GM19351 (cell line): ENCODE results near the gene EXOC7.
A peak's percentile ranks its signal among the peaks of the same experiment; 100 is the strongest.

Experiments used
- ATAC-seq: cut with Tn5 transposase; IDR thresholded peaks from one replicate; pipeline ENCODE4 v1.9.1; 2021; ENCODE audit warnings: mild to moderate bottlenecking, moderate library complexity; ENCODE audit not compliant: unreplicated experiment

The EXOC7 gene, protein sequence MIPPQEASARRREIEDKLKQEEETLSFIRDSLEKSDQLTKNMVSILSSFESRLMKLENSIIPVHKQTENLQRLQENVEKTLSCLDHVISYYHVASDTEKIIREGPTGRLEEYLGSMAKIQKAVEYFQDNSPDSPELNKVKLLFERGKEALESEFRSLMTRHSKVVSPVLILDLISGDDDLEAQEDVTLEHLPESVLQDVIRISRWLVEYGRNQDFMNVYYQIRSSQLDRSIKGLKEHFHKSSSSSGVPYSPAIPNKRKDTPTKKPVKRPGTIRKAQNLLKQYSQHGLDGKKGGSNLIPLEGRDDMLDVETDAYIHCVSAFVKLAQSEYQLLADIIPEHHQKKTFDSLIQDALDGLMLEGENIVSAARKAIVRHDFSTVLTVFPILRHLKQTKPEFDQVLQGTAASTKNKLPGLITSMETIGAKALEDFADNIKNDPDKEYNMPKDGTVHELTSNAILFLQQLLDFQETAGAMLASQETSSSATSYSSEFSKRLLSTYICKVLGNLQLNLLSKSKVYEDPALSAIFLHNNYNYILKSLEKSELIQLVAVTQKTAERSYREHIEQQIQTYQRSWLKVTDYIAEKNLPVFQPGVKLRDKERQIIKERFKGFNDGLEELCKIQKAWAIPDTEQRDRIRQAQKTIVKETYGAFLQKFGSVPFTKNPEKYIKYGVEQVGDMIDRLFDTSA

DNA sequence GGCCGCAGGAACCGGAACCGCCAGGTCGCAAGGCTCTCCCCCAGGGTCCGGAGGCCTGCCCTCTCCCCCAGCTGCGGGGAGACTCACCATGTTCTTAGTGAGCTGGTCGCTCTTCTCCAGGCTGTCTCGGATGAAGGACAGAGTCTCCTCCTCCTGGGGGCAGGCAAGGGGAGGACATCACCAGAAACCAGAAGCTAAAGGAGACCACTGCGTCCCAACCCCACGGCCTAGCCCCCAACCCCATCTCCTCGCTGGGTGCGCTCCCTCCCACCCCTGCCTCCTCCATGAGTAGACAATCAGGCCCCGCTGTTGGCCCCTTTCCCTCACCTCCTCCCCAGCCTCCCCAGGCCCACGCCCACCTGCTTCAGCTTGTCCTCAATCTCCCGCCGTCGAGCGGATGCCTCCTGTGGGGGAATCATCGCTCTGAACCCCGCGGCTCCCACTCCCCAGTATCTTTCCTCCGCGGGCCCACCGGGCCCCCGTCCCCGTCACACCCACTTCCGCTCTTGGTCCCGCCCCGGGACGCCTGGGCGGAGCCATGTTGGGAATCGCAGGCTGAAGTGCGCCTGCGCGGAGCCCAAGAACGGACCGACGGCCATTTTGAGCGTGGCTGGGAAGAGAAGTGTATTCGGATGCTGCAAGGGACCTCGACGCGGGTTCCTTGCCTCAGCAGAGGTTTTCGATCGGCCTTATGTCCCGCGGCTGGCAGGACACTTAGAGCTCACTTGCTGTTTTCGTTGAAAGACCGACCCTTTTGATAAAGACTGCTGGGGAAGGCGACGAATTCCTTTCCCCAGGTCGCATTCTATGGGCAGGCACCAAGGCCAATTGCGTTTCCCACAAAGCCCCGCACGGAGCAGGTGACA, at the start of gene EXOC7:
EXOC7 (minus strand) TSS at position 514 of the 866 bp plus-strand sequence; CDS start at position 419, 95 bp downstream.
- ATAC-seq, result no peak

DNA sequence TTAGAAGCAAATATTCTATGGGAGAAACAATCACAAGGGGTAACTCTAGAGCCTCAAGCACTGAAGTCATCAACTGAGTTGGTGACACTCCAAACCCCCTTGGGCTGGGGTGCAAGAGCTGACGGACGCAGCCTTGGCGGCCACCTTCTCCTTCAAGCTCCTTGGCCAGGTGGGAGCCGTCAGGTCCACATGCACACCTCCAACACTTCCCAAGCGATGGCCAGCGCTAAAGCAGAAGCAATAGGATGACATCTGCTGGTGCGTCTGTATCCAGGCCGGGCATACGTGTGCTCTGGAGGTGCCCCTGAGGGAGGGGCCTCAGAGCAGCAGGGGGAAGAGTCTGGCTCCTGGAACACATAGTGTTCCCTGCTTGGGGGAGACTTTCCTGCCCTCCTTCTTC, 49.6 kb upstream of the EXOC7 start:
- ATAC-seq, result no peak

DNA sequence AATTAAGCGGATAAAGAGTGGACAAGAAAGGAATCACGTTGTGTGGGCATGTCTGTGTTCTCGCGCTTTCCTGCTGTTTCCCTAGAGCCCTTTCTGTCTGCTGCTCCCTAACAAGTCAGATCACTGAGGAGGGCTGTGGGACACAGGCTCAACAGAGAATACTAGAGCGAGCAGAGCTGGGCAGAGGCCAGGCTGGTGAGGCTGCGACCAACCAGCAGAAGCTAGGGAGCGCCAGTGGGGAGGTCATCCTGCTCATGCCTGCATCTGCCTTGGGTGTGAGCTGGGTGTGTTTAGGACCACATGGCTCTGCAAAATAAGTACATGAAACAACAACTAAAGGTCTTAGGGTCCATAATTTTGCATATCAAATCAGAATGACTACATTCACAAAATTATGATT, 49.0 kb upstream of the EXOC7 start:
- ATAC-seq, result no peak

DNA sequence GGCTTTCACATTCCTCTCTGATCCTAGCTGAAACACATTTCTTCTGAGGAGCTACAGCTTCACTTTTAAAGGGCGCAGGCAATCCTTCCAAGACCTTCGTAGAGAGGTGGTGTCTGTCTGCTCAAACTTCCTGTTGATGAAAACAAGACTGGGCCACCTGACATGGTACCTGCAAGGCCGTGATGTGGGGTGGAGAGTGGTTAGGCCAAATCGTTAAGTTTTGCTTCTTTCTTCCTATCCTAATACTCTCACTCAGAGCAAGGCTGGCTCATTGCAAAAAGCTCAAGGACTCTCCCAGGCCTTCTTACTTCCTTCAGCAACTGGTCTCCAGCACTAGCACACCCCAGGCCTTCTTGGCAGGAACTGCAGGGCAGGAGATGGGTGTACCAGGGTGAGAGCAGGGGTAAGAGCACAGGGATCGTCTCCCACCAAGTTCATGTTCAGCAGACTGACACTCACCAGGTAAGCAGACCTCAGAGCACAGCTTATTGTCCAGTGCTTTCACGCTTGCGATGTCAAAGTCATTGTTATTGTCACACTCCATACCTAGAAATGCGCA, 48.4 kb upstream of the EXOC7 start:
- no peak for ATAC-seq

DNA sequence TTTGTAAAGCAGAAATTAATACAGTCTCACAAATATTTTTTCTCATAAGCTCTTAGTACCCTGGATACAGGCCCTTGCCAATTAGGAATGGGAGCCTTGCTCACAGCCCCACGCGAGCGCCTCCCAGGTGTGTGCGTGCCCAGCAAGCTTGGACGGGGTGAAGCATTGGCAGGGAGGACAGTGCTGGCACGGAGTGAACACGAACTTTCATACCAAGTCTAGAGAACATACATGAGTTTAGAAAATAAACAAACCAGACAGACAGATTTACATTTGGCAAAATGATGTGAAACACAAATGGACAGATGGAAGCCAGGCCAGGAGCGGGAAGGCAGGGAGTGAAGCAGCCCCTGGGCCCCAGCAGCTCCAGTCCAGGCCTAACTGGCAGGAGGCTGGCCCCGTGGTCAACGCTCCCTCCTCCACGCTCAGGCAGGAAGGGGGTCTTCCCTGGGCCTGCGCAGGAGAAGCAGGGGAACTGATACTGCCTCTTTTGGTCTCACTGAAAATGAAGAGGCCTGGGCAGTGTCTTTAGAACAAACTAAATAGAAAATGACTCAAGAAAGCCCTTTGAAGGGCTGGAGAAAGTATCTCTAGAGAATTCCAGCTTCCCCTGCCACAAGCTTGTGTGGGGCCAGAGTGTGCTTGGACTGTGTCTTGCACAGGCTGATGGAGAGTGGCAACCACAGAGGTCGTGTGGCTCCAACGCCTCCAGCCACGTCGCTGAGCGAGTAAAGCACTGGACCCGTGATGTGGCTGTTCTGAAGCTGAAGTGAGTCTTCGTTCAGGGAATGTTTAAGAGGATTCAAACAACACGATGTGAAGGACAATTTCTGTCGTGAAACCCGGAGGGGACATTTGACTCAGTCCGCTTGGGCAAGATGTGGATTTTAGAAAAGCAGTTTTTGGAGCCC, 47.4 kb upstream of the EXOC7 start:
- ATAC-seq, result no peak

DNA sequence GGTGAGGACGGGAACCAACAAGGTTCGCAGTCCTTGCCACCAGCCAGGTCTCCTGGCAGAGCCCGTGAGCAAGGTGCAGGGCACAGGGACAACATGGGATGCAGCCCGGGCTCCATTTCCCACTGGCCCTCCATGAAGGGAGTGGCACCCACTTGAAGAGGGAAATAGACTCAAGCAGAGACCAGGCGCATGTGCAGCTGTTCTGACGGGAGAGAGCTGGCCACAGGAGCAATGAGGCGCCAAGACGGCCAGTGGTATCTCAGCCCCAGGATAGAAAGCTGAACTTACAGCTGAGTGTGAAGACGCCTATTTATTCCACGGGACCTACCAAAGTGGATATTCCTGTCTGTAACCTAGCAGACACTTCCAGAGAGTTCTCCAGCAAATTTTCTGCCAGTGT, 45.6 kb upstream of the EXOC7 start:
- no peak for ATAC-seq

DNA sequence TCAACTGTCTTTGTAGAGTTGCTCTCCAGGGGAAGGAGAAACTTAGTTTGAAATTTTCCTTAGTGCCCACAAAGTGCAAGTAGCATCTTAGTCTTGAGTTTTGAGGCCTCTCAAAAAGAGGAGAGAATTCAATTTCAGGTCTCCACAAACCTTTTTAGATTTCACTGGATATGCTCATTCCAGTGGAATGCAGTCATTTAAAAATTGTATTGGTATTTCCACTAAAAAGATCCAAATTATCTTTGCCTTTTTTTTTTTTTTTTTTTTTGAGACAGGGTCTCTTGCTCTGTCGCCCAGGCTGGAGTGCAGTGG, 44.4 kb upstream of the EXOC7 start:
- ATAC-seq, result no peak

DNA sequence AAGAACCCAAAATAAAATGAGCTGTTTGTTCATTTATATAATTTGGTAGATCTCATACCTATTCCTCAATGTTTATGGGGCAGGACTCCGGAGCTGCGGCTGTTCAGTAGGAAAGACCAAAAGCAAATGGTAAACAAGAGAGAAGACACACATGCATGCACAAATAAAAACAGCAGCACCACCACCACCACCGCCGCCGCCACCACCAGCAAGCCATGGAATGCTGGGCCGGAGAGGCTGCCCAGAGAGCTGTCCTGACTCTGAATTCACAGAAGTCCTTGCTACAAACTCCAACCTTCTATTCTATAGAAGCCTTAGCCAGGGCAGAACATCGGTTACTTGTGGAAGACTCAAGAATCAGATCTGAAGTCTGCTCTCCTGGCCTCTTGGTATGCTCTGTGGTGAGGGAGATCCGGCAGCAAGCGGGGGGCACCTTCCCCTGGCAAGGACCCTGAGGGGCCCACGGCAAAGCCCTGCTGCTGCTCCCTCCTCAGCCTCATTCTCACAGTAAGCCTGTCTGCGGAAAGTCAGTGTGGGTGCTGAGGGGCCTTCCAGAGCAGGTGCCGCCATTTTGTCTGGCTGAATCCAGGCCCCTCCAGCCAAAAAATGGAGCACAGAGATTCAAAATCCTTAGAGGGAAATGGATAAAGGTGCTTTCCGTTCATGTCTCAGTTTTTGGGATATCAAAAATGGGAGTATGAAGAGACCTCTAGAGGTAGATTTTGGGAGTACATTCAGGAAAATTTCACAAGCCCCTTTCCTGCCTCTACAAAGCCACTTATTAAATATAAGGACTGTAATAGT, 43.8 kb upstream of the EXOC7 start:
- ATAC-seq, result no peak

DNA sequence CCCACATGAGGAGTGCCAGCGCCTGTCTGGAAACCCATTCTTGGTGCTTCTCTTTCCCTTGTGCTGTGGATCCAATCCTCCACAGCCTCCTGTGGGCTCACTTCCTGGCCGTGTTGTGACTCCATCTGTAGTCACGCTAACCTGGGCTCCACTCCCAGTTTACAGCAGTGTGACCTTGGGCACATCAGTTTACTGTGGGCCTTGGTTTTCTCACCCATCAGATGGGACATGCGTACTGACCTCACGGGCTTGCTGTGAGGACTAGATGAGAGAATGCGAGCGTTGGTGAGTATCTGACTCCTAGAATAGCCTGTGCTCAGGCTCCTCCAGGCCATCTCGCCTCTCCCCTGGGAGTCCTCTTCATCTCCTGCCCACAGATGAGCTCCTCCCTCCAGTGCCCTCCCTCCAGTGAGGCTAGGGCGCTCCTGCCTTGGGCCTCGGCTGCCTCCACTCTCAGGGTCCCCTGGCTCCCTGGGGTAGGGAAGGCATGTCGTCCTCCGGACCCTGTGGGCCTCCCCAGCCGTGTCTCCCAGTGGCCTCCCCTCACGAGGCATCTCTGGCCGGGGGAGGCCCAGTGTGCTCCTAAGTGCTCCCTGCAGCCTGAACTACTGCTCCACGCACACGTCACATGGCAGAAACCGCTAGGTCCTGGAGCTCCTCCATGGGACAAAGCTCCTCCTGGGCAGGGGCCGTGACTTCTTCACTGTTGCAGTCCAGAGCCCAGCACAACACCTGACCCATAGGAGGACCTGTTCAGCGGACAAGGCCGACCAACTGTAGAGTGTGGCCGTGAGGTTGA, 42.7 kb upstream of the EXOC7 start:
- no peak for ATAC-seq

DNA sequence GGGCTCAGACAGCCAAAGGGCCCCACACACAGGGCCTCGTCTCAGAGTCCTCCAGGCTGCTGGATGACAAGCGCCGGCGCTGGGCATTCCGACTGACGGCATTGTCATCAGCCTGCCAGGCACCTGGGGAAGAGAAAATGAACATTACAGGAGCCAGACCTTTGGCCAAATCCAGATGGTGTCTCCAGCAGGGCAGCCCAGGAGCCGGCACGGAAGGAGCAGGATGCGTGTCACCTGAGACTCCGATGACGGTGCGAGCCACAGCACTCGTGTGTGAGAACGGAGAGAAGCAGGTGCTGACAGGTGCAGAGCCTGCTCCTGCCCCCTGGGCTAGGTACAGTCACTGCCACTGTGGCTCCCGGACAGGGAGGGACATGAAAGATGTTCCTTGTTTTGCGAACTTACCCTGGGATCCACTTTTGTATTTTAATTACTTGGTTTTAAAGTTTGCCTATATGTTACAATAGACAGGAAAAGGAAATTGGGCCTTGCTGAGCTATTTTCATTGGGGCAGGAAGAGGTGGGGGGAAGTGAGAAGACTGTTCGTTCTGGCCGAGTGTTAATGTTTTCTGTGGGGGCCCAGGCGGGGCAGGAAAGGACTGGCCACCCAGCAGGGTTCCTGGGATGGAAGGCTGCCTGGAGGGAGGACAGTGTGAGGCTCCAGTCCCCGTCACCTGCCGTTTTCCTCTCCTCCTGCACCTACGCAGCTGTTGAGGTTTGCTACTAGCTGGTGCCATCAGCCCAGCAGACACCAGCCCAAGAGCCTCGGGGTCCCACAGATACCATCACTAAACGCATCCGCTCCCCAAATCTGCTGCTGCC, 41.9 kb upstream of the EXOC7 start:
- ATAC-seq, result no peak

DNA sequence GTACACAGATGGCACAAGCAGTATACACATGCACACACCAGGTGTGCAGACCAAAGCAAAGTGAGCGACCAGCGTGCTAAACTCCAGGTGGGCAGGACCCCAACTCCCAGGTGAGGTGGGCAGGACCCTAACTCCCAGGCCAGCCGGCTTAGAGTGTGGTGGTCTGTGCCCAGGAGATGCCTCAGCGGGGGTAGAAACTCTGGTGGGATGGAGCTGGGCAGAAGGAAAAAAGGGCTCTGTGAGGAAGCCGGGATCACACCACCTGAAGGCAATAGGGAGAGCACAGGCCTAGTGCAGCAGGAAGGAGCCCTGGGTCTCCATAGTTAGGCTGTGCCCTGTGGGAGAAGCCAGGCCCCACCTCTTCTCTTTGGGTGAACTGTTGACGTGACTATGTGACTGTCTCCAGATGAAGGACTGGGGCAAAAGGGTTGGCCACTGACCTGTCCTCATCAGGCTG, 39.0 kb upstream of the EXOC7 start:
- ATAC-seq, result no peak

DNA sequence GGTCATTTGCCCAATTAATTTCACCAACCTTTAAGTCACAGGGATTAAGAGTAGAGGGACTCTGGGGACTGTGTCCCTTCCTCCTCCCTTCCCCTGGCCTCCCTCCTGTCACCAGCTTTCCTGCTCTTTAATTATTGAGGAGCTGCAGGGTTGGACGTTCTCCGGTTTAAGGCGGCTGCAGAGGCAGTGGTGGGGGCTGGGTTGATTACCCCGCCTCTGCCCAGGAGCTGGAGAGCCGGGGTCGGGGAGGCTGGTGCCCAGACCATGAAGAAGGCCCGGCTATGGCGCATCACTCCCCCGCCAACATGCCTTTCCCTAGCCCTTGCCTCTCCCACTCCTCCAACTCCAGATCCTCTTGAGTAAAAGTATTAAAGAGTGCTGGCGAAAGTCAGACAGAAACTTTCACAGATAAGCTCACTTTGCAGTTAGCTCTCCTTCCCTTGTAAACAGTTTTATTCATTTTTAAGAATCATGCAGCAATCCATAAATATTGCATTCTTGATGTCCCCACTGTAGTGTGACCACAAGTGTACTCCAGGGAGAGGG, 38.5 kb upstream of the EXOC7 start:
- ATAC-seq, result no peak

DNA sequence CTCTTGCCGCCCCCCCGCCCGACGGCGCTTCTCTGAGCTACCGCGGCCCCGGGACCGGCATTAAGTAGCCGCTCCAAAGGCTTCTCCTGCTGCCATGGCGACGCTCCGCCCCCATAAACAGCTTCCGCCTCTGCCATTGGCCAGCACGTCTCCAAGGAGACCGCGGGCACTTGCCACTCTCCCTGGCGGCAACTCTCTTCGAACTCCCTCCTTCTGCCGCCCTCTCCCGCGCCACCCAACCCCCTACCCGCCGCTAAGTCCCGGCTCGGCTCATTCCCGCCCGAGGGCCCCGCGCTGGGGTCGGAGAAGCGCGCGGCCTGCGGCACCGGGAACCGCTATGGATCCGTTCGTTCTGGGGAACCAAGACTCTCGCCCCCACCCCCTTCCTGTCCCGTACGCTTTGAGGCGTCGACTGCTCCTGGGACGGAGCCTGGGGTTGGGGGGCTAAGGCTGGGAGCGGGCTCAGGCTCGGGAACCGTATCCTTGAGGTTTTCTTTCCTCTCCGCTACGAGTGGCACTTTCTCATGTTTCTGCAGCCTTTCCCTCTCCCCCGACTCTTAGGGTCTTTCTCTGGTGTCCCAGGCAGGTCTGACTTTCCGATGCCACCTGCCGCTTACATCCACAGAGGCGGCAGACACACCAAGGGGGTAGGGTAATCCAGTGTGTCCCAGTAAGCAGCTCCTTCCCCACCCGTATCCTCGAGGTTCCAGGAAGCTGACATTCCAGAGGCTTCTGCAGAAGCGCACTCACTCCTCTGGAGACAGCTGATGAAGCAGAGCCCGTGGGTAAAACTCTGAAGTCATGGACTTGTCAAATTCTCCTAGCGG, 37.8 kb upstream of the EXOC7 start, which contains the start of gene FOXJ1:
FOXJ1 (minus strand) TSS at position 34 of the 827 bp plus-strand sequence. CDS start 850 bp downstream, outside the sequence.
- peak; percentile 62 for ATAC-seq

DNA sequence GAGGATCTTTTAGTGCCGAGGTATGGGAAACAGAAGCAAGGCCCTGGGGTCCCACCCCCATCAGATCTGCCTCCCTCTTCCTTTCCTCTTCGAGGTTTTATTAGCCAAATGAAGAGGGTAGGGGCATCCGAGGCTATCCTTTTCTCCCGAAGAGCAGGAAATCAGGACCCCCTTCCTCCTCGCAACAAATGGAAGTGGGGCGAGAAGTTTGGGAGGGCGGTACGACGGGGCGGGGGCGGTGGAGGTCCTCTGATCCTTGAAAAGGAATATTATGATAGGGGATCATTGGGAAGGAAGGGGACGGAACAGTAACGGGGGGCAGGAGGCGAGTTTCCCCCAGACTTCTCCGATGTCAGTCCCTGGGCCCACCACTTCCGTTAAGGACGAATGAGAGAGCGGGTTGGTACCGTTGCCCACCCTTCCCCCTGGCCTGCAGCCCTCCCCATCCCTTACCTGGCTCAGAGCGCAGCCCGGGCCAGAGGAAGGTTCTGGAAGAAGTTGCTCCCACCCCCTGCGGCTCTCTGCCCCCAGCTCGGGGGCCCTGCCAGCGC, 37.1 kb upstream of the EXOC7 start:
- ATAC-seq, result no peak

DNA sequence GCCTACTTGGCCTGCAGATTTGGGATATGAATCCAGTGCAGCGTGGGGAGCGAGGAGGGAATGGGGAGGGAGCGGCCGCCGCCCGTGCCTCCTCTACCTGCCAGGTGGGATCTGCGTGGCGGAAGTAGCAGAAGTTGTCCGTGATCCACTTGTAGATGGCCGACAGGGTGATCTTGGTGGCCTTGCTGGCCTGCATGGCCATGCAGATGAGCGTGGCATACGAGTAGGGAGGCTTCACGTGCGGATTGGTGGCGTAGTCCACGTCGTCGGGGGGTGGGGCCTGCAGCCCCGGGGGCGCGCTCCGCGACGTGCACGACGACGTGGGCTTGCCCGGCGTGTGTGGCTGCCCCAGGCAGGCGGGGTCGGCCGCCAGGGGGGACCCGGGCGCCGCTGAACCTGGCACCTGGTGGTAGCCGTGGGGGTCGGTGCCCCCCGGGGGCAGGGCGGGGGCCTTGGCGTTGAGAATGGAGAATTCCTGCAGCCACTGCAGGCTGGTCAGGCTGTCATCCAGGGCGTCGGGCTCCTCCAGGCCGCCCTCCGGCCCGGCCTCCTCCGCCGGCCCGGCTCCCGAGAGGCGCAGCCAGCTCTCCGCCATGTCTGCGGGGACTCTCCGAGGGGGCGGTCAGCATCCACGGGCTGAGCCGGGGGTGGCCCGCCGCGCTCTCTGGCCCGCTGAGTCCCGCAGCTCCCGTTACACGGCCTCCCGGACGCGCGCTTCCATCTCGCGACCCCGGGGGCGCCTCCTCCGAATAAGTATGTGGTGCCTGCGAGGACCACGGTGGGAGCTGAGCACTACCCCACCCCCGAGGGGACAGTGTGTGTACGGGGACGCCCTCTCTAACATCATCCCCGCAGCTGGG, 36.4 kb upstream of the EXOC7 start:
- ATAC-seq, result no peak
